Tongue (tissue), 2 donors: ENCODE data around the gene ANKS1B. TPM values are rescaled to one million over a fixed set of nuclear protein-coding genes. Genes with fewer than 3 reads are reported as not detected.
A peak's percentile ranks its signal among the peaks of the same experiment; 100 is the strongest.

Experiments used
- DNase-seq: peaks from one replicate; pipeline ENCODE4 v3.0.0-alpha.2; 2015
- total RNA-seq: library from RNA; depleted of rRNA; stranded (reverse); fragments of >200 nt; gene quantifications from one replicate; pipeline ENCODE4 v1.2.3, GENCODE V29; 2014

Gene ANKS1B
- total RNA-seq, 1 donor from 2014 or later, result 16.5 TPM

- no peak for DNase-seq
Measured at GRCh38 chr12:99176871-99177270, 807.9 kb downstream of the ANKS1B start.

- no peak for DNase-seq
Measured at GRCh38 chr12:99170461-99170860, 814.3 kb downstream of the ANKS1B start.

- DNase-seq, result no peak
Measured at GRCh38 chr12:99170037-99170436, 814.7 kb downstream of the ANKS1B start.

- no peak for DNase-seq
Measured at GRCh38 chr12:99157946-99158345, 826.8 kb downstream of the ANKS1B start.

- DNase-seq, result no peak
Measured at GRCh38 chr12:99154983-99155336, 829.8 kb downstream of the ANKS1B start.

GRCh38 chr12:99154216-99154982 is 830.3 kb downstream of the ANKS1B start:
- no peak for DNase-seq

- no peak for DNase-seq
Measured at GRCh38 chr12:99153293-99153692, 831.4 kb downstream of the ANKS1B start.

- no peak for DNase-seq
Measured at GRCh38 chr12:99152337-99152736, 832.4 kb downstream of the ANKS1B start.

GRCh38 chr12:99151744-99152143 is 833.0 kb downstream of the ANKS1B start:
- no peak for DNase-seq

GRCh38 chr12:99147130-99147529 is 837.6 kb downstream of the ANKS1B start:
- DNase-seq, result no peak

GRCh38 chr12:99146730-99147129 is 838.0 kb downstream of the ANKS1B start:
- DNase-seq, result no peak

- no peak for DNase-seq
Measured at GRCh38 chr12:99146185-99146584, 838.6 kb downstream of the ANKS1B start.

GRCh38 chr12:99142651-99143050 is 842.1 kb downstream of the ANKS1B start:
- no peak for DNase-seq

GRCh38 chr12:99140017-99140720 is 844.6 kb downstream of the ANKS1B start:
- no peak for DNase-seq

- no peak for DNase-seq
Measured at GRCh38 chr12:99138393-99138792, 846.3 kb downstream of the ANKS1B start.

- DNase-seq, result no peak
Measured at GRCh38 chr12:99137124-99137855, 847.4 kb downstream of the ANKS1B start.

GRCh38 chr12:99136516-99136915 is 848.2 kb downstream of the ANKS1B start:
- DNase-seq, result no peak

- no peak for DNase-seq
Measured at GRCh38 chr12:99135376-99135775, 849.4 kb downstream of the ANKS1B start.

- DNase-seq, result no peak
Measured at GRCh38 chr12:99133401-99133800, 851.3 kb downstream of the ANKS1B start.

- DNase-seq, result peak; percentile 38
Measured at GRCh38 chr12:99131751-99132199, 853.0 kb downstream of the ANKS1B start.

GRCh38 chr12:99130808-99131553 is 853.8 kb downstream of the ANKS1B start:
- DNase-seq, result peak; percentile 11

- DNase-seq, result no peak
Measured at GRCh38 chr12:99128246-99128802, 856.4 kb downstream of the ANKS1B start.
